ENCODE data around the gene IL17B. TPM values are rescaled to one million over a fixed set of nuclear protein-coding genes. Genes with fewer than 3 reads are reported as not detected.

The IL17B gene
- total and polyA plus RNA-seq, 4 donors = 0.87 to 4.0 (median 2.2) TPM

- Histone ChIP-seq H3K27me3 (ENCODE audit: control insufficient read depth, insufficient read depth, low read length) (no peaks in the 10 kb centered on the region), H3K4me1 (ENCODE audit: control insufficient read depth, insufficient read depth, low read length) (peaks cover 10% of the 10 kb centered on the region), H3K27ac (ENCODE audit: low read depth, low read length) (no peak overlapping the region), H3K36me3 (ENCODE audit: control insufficient read depth, insufficient read depth, low read length) (peaks cover 14% of the 10 kb centered on the region), H3K4me3 (ENCODE audit: low read depth, low read length) (no peak overlapping the region), H3K9me3 (ENCODE audit: control insufficient read depth, insufficient read depth, low read length) (no peaks in the 10 kb centered on the region)
- WGBS (ENCODE audit: insufficient coverage) = 100% methylated on average over 3 of the region's 4 CpGs
- no peak for DNase-seq (ENCODE audit: low read depth in 4 of 6, low spot score in 6 of 6)
Observed at GRCh38 chr5:149349382-149349781, 29.7 kb downstream of the IL17B start.

- DNase-seq (ENCODE audit: low read depth in 4 of 6, low spot score in 6 of 6) = no peak
- Histone ChIP-seq H3K27me3 (ENCODE audit: control insufficient read depth, insufficient read depth, low read length) (no peaks in the 10 kb centered on the region), H3K9me3 (ENCODE audit: control insufficient read depth, insufficient read depth, low read length) (no peaks in the 10 kb centered on the region), H3K36me3 (ENCODE audit: control insufficient read depth, insufficient read depth, low read length) (peaks cover 14% of the 10 kb centered on the region), H3K4me1 (ENCODE audit: control insufficient read depth, insufficient read depth, low read length) (peaks cover 11% of the 10 kb centered on the region), H3K4me3 (ENCODE audit: low read depth, low read length) (no peak overlapping the region), H3K27ac (ENCODE audit: low read depth, low read length) (no peak overlapping the region)
- WGBS (ENCODE audit: insufficient coverage) = no CpG with 5 or more reads among the region's 1 CpG
Observed at GRCh38 chr5:149348518-149348917, 30.6 kb downstream of the IL17B start.

DNA sequence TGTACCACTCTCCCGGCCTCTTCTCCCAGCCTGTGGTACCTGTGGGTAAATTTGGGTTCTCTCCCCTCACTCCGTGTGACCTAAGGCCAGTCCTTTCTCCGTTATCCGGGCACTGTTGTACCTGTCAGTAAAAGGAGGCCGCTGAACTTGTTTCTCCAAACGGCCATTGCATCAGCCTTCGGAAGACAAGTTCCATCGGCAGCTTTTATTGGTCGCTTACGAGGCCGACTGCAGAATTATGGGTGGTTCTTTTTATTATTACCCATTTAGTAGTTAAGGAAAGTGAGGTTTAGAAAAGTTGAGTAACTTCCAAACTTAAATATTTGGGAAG lies 33.2 kb downstream of the IL17B start:
- H3K4me3 ChIP-seq (ENCODE audit: low read depth, low read length) = peak overlapping the region; percentile 93
- no peaks in the 10 kb centered on the region for H3K27me3 ChIP-seq (ENCODE audit: control insufficient read depth, insufficient read depth, low read length)
- H3K9me3 ChIP-seq (ENCODE audit: control insufficient read depth, insufficient read depth, low read length) = no peaks in the 10 kb centered on the region
- 0% methylated on average over 7 of the region's 11 CpGs for WGBS (ENCODE audit: insufficient coverage)
- DNase-seq (ENCODE audit: low read depth in 4 of 6, low spot score in 6 of 6) = no peak
- H3K4me1 ChIP-seq (ENCODE audit: control insufficient read depth, insufficient read depth, low read length) = peaks cover 11% of the 10 kb centered on the region
- H3K36me3 ChIP-seq (ENCODE audit: control insufficient read depth, insufficient read depth, low read length) = peaks cover 11% of the 10 kb centered on the region
- H3K27ac ChIP-seq (ENCODE audit: low read depth, low read length) = peak overlapping the region; percentile 88

GRCh38 chr5:149345147-149345891 lies 33.8 kb downstream of the IL17B start, which contains the start of gene GRPEL2:
Gene GRPEL2 (plus strand): TSS chr5:149345499. CDS start chr5:149345540, 41 bp downstream.
- DNase-seq (ENCODE audit: low read depth in 4 of 6, low spot score in 6 of 6) = peak; percentile 83 to 99 (median 91)
- Histone ChIP-seq H3K4me3 (ENCODE audit: low read depth, low read length) (peak within 1 kb of the TSS; percentile 93), H3K27ac (ENCODE audit: low read depth, low read length) (peak within 1 kb of the TSS; percentile 88), H3K36me3 (ENCODE audit: control insufficient read depth, insufficient read depth, low read length) (peaks cover 10% of the 10 kb centered on the region), H3K4me1 (ENCODE audit: control insufficient read depth, insufficient read depth, low read length) (peaks cover 11% of the 10 kb centered on the region), H3K9me3 (ENCODE audit: control insufficient read depth, insufficient read depth, low read length) (no peaks in the 10 kb centered on the region), H3K27me3 (ENCODE audit: control insufficient read depth, insufficient read depth, low read length) (no peaks in the 10 kb centered on the region)
- WGBS (ENCODE audit: insufficient coverage) = under 1% methylated on average over 54 of the region's 54 CpGs

GRCh38 chr5:149344151-149344550 lies 34.9 kb downstream of the IL17B start:
- 80% methylated on average over 2 of the region's 2 CpGs for WGBS (ENCODE audit: insufficient coverage)
- DNase-seq (ENCODE audit: low read depth in 4 of 6, low spot score in 6 of 6) = no peak
- H3K9me3 ChIP-seq (ENCODE audit: control insufficient read depth, insufficient read depth, low read length) = no peaks in the 10 kb centered on the region
- H3K4me3 ChIP-seq (ENCODE audit: low read depth, low read length) = no peak overlapping the region
- peaks cover 4% of the 10 kb centered on the region for H3K36me3 ChIP-seq (ENCODE audit: control insufficient read depth, insufficient read depth, low read length)
- H3K4me1 ChIP-seq (ENCODE audit: control insufficient read depth, insufficient read depth, low read length) = peaks cover 11% of the 10 kb centered on the region
- H3K27ac ChIP-seq (ENCODE audit: low read depth, low read length) = no peak overlapping the region
- no peaks in the 10 kb centered on the region for H3K27me3 ChIP-seq (ENCODE audit: control insufficient read depth, insufficient read depth, low read length)

DNA sequence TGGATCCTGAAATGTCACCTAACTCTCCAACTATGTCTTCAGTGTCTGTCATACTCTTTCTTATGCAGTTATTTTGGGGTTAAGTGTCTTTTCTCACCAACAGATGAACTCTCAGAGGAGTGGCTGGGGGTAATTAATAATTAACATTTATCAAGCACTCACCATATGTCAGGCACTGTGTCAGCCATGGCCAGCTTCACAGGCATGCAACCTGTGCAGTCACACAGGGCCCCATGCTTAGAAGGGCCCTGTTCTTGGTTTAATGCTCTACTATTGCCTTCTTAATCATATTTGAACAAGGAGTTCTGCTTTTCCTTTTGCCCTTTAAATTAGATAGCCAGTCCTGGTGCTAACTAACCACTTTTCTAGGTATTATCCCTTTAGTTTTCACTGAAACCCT lies 37.2 kb downstream of the IL17B start:
- DNase-seq (ENCODE audit: low read depth in 4 of 6, low spot score in 6 of 6) = no peak
- Histone ChIP-seq H3K27me3 (ENCODE audit: control insufficient read depth, insufficient read depth, low read length) (no peaks in the 10 kb centered on the region), H3K4me3 (ENCODE audit: low read depth, low read length) (no peak overlapping the region), H3K9me3 (ENCODE audit: control insufficient read depth, insufficient read depth, low read length) (no peaks in the 10 kb centered on the region), H3K36me3 (ENCODE audit: control insufficient read depth, insufficient read depth, low read length) (no peaks in the 10 kb centered on the region), H3K27ac (ENCODE audit: low read depth, low read length) (no peak overlapping the region), H3K4me1 (ENCODE audit: control insufficient read depth, insufficient read depth, low read length) (peaks cover 11% of the 10 kb centered on the region)

DNA sequence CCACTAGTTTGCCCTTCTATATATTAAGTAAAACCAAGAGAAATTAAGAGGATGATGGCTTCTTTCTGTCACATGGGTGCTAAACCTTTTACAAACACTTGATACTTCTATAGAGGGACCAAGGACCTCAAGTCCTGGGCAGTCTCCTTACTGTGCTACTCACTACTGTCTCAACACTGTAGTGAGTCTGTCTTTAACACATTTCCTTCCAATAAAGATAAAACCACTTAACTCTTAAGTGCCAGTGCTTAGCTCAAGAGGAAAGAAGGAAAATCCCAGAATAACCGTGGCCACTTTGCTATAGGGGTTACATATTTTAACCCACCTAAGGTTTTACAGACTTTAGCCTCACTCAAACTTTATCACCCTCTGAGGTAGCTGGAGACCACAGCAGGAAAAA lies 38.2 kb downstream of the IL17B start:
- no peak for DNase-seq (ENCODE audit: low read depth in 4 of 6, low spot score in 6 of 6)
- Histone ChIP-seq H3K4me1 (ENCODE audit: control insufficient read depth, insufficient read depth, low read length) (peaks cover 8% of the 10 kb centered on the region), H3K27ac (ENCODE audit: low read depth, low read length) (no peak overlapping the region), H3K4me3 (ENCODE audit: low read depth, low read length) (no peak overlapping the region), H3K36me3 (ENCODE audit: control insufficient read depth, insufficient read depth, low read length) (no peaks in the 10 kb centered on the region), H3K9me3 (ENCODE audit: control insufficient read depth, insufficient read depth, low read length) (no peaks in the 10 kb centered on the region), H3K27me3 (ENCODE audit: control insufficient read depth, insufficient read depth, low read length) (no peaks in the 10 kb centered on the region)
- no CpG with 5 or more reads among the region's 1 CpG for WGBS (ENCODE audit: insufficient coverage)

- H3K27me3 ChIP-seq (ENCODE audit: control insufficient read depth, insufficient read depth, low read length) = no peaks in the 10 kb centered on the region
- H3K27ac ChIP-seq (ENCODE audit: low read depth, low read length) = no peak overlapping the region
Observed at GRCh38 chr5:149338364-149338763, 40.7 kb downstream of the IL17B start.

GRCh38 chr5:149337736-149338135 lies 41.4 kb downstream of the IL17B start:
- H3K4me3 ChIP-seq (ENCODE audit: low read depth, low read length) = no peak overlapping the region
- no peak overlapping the region for H3K27ac ChIP-seq (ENCODE audit: low read depth, low read length)
- DNase-seq (ENCODE audit: low read depth in 4 of 6, low spot score in 6 of 6) = peak in 1 of 6 donors; percentile 17
- no peaks in the 10 kb centered on the region for H3K9me3 ChIP-seq (ENCODE audit: control insufficient read depth, insufficient read depth, low read length)
- no peaks in the 10 kb centered on the region for H3K36me3 ChIP-seq (ENCODE audit: control insufficient read depth, insufficient read depth, low read length)
- WGBS (ENCODE audit: insufficient coverage) = 100% methylated on average over 1 of the region's 4 CpGs
- no peaks in the 10 kb centered on the region for H3K4me1 ChIP-seq (ENCODE audit: control insufficient read depth, insufficient read depth, low read length)
- H3K27me3 ChIP-seq (ENCODE audit: control insufficient read depth, insufficient read depth, low read length) = no peaks in the 10 kb centered on the region

More at GRCh38 chr5:149338364-149338763, 40.7 kb downstream of the IL17B start:
- Histone ChIP-seq H3K36me3 (ENCODE audit: control insufficient read depth, insufficient read depth, low read length) (no peaks in the 10 kb centered on the region), H3K9me3 (ENCODE audit: control insufficient read depth, insufficient read depth, low read length) (no peaks in the 10 kb centered on the region), H3K4me3 (ENCODE audit: low read depth, low read length) (no peak overlapping the region), H3K4me1 (ENCODE audit: control insufficient read depth, insufficient read depth, low read length) (no peaks in the 10 kb centered on the region)
- WGBS (ENCODE audit: insufficient coverage) = 40% methylated on average over 1 of the region's 1 CpG
- DNase-seq (ENCODE audit: low read depth in 4 of 6, low spot score in 6 of 6) = no peak

GRCh38 chr5:149333711-149334443 lies 45.2 kb downstream of the IL17B start:
- Histone ChIP-seq H3K36me3 (ENCODE audit: control insufficient read depth, insufficient read depth, low read length) (no peaks in the 10 kb centered on the region), H3K27ac (ENCODE audit: low read depth, low read length) (no peak overlapping the region), H3K4me3 (ENCODE audit: low read depth, low read length) (no peak overlapping the region), H3K27me3 (ENCODE audit: control insufficient read depth, insufficient read depth, low read length) (no peaks in the 10 kb centered on the region), H3K9me3 (ENCODE audit: control insufficient read depth, insufficient read depth, low read length) (no peaks in the 10 kb centered on the region), H3K4me1 (ENCODE audit: control insufficient read depth, insufficient read depth, low read length) (no peaks in the 10 kb centered on the region)
- DNase-seq (ENCODE audit: low read depth in 4 of 6, low spot score in 6 of 6) = no peak
- no CpG with 5 or more reads among the region's 2 CpGs for WGBS (ENCODE audit: insufficient coverage)
